ENCODE data around the gene RETREG2.

Gene RETREG2

DNA sequence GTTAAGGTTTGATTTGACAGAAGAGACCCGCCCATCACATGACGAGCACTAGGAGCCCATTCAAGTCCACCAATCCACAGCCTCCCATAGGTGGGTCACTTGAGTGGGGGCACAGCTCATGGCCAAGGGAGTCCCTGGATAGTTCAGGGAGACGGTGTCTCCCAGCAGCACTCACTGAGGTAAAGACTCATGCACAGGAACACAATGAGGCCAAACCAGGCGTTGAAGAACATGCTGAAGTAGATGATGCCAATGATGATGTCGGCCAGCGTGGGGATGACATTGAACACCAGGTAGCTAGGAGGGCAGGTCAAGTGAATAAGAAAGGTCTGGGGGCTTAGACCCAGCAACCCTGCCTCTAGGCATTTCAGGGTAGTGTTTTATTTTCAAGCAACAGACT, 36.7 kb downstream of the RETREG2 start:
- TF ChIP-seq TCF4 (CRISPR knock-in tag; IDR thresholded peaks at IDR 0.05; ENCODE audit: borderline replicate concordance) (no peak), ARNTL (CRISPR knock-in tag; IDR thresholded peaks at IDR 0.05; ENCODE audit: borderline replicate concordance, low read depth) (no peak), ZNF565 (CRISPR knock-in tag; conservative IDR thresholded peaks at IDR 0.05; ENCODE audit: low read depth) (no peak), ISL1 (CRISPR knock-in tag; IDR thresholded peaks at IDR 0.05) (no peak), TSHZ2 (CRISPR knock-in tag; IDR thresholded peaks at IDR 0.05) (no peak), BACH2 (CRISPR knock-in tag; IDR thresholded peaks at IDR 0.05; ENCODE audit: borderline replicate concordance) (no peak)

GRCh38 chr2:219215871-219216534, 37.9 kb downstream of the RETREG2 start:
- ATAC-seq: no peak
- TF ChIP-seq PPARA (CRISPR knock-in tag; IDR thresholded peaks at IDR 0.05; ENCODE audit: borderline replicate concordance) (no peak), SNAI2 (CRISPR knock-in tag; IDR thresholded peaks at IDR 0.05) (no peak), ZNF8 (CRISPR knock-in tag; IDR thresholded peaks at IDR 0.05) (no peak), CSDC2 (CRISPR knock-in tag; IDR thresholded peaks at IDR 0.05) (no peak), TSHZ2 (CRISPR knock-in tag; IDR thresholded peaks at IDR 0.05) (no peak), ZC3H10 (CRISPR knock-in tag; IDR thresholded peaks at IDR 0.05) (no peak), ISL1 (CRISPR knock-in tag; IDR thresholded peaks at IDR 0.05) (no peak), ESRRG (CRISPR knock-in tag; IDR thresholded peaks at IDR 0.05) (no peak), TCF4 (CRISPR knock-in tag; IDR thresholded peaks at IDR 0.05; ENCODE audit: borderline replicate concordance) (no peak), ZNF70 (CRISPR knock-in tag; IDR thresholded peaks at IDR 0.05) (no peak), OSR1 (CRISPR knock-in tag; IDR thresholded peaks at IDR 0.05) (no peak), ZNF565 (CRISPR knock-in tag; conservative IDR thresholded peaks at IDR 0.05; ENCODE audit: low read depth) (no peak), RARB (CRISPR knock-in tag; IDR thresholded peaks at IDR 0.05) (no peak), TOX (CRISPR knock-in tag; IDR thresholded peaks at IDR 0.05; ENCODE audit: borderline replicate concordance) (no peak), PATZ1 (CRISPR knock-in tag; IDR thresholded peaks at IDR 0.05; ENCODE audit: borderline replicate concordance) (no peak), GLIS3 (CRISPR knock-in tag; IDR thresholded peaks at IDR 0.05) (no peak)
- TF ChIP-seq, protein P1, sequence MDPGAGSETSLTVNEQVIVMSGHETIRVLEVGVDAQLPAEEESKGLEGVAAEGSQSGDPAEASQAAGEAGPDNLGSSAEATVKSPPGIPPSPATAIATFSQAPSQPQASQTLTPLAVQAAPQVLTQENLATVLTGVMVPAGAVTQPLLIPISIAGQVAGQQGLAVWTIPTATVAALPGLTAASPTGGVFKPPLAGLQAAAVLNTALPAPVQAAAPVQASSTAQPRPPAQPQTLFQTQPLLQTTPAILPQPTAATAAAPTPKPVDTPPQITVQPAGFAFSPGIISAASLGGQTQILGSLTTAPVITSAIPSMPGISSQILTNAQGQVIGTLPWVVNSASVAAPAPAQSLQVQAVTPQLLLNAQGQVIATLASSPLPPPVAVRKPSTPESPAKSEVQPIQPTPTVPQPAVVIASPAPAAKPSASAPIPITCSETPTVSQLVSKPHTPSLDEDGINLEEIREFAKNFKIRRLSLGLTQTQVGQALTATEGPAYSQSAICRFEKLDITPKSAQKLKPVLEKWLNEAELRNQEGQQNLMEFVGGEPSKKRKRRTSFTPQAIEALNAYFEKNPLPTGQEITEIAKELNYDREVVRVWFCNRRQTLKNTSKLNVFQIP (CRISPR knock-in tag; IDR thresholded peaks at IDR 0.05; ENCODE audit: borderline replicate concordance, low read depth): no peak
- TF ChIP-seq, protein P2, sequence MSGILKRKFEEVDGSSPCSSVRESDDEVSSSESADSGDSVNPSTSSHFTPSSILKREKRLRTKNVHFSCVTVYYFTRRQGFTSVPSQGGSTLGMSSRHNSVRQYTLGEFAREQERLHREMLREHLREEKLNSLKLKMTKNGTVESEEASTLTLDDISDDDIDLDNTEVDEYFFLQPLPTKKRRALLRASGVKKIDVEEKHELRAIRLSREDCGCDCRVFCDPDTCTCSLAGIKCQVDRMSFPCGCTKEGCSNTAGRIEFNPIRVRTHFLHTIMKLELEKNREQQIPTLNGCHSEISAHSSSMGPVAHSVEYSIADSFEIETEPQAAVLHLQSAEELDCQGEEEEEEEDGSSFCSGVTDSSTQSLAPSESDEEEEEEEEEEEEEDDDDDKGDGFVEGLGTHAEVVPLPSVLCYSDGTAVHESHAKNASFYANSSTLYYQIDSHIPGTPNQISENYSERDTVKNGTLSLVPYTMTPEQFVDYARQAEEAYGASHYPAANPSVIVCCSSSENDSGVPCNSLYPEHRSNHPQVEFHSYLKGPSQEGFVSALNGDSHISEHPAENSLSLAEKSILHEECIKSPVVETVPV (CRISPR knock-in tag; IDR thresholded peaks at IDR 0.05): no peak

More for the DNA sequence above, 36.7 kb downstream of the RETREG2 start:
- ATAC-seq: no peak

All from SK-N-SH treated with all-trans-retinoic acid at 6 μM for 48 hours (cell line).